Mammary epithelial cell (primary cell): ENCODE results near the gene INSL3.

ENCODE experiments used
- CTCF ChIP-seq, 2 donors: IDR thresholded peaks in 1 of 2; conservative IDR thresholded peaks in 1 of 2; 2 replicates each; pipeline ENCODE4 v1.5.1; 2011 to 2012; ENCODE audit warnings: inconsistent platforms in 2 of 2, low read length in 2 of 2, mild to moderate bottlenecking in 2 of 2, control low read depth in 1 of 2, low read depth in 1 of 2; ENCODE audit not compliant: insufficient read depth in 1 of 2; ENCODE audit errors: extremely low read depth in 1 of 2
- EZH2 ChIP-seq: IDR thresholded peaks from 2 replicates; pipeline ENCODE4 v1.6.1; 2012; ENCODE audit warnings: low read length, inconsistent platforms, borderline replicate concordance

DNA sequence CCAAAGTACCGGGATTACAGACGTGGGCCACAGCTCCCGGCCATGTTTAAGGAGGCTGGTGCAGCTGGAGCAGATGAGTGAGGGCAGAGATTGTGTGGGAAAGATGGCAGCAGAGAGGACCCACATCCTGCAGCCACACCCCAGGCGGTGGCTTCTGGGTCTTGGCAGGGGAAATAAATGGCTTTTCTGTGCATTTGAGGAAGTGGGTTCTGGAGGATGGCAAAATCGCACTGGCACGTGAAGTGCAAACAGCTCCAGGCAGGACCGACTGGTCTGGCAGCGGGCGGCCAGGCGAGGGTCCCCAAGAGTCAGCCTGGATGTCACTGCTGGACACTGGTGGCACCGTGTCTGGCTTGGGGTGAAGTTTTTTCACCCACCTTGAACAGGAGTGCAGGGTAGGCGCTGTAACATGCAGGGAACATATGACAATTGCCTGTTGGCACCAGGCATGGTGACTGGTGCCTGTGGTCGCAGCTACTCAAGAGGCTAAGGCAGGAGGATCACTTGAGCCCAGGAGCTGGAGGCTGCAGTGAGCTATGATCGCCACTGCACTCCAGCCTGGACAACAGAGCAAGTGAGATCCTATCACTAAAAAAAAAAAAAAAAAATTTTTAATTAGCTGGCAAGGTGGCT lies 17.9 kb downstream of the INSL3 start:
- TF ChIP-seq CTCF (conservative IDR thresholded peaks at IDR 0.05 in 1 of 2, IDR thresholded peaks at IDR 0.05 in 1 of 2; ENCODE audit: extremely low read depth in 1 of 2, insufficient read depth in 1 of 2, low read depth in 1 of 2, low read length in 2 of 2) = no peak
- TF ChIP-seq EZH2 = no peak
